Measurements from ENCODE around the gene CAMTA1.

DNA sequence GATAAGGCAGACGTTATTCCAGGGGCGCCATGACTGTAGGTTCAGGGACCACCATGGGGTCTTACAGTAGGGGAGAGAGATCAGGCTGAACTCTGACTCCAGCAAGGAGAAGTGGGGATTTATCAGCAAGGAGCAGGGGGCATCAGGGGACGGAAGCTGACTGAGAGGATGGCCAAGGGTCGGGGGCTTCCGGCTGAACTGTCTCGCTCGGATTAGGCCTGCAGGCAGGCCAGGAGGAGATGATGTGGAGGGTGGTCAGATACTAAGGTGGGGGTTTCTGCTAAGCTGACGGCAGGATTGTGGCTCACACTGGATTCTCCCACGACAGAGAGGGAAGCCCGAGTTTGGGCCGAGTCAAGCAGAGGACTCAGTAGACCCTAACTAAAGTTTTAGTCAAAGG is 798.9 kb downstream of the CAMTA1 start:
- no peak for TF ChIP-seq EZH2 (IDR thresholded peaks at IDR 0.05; ENCODE audit: borderline replicate concordance, low read depth, low read length, poor library complexity, severe bottlenecking)
- TF ChIP-seq, protein P1, sequence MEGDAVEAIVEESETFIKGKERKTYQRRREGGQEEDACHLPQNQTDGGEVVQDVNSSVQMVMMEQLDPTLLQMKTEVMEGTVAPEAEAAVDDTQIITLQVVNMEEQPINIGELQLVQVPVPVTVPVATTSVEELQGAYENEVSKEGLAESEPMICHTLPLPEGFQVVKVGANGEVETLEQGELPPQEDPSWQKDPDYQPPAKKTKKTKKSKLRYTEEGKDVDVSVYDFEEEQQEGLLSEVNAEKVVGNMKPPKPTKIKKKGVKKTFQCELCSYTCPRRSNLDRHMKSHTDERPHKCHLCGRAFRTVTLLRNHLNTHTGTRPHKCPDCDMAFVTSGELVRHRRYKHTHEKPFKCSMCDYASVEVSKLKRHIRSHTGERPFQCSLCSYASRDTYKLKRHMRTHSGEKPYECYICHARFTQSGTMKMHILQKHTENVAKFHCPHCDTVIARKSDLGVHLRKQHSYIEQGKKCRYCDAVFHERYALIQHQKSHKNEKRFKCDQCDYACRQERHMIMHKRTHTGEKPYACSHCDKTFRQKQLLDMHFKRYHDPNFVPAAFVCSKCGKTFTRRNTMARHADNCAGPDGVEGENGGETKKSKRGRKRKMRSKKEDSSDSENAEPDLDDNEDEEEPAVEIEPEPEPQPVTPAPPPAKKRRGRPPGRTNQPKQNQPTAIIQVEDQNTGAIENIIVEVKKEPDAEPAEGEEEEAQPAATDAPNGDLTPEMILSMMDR (conservative IDR thresholded peaks at IDR 0.05; ENCODE audit: low read depth, low read length): no peak

All from A673 (cell line).